CD4-positive, alpha-beta T cell treated with Interleukin-2 at 100 ng/mL for 4 hours (primary cell): ENCODE data around the gene PAQR3.
"Not testable (repeated sequence)": the region's sequence is repeated elsewhere in the genome, so short reads cannot be mapped to it uniquely, and the experiment has no call there.

ENCODE experiments used
- DNase-seq: peaks from one replicate; pipeline ENCODE4 v3.0.0-alpha.2; 2020; ENCODE audit warnings: low spot score

Gene PAQR3

DNA sequence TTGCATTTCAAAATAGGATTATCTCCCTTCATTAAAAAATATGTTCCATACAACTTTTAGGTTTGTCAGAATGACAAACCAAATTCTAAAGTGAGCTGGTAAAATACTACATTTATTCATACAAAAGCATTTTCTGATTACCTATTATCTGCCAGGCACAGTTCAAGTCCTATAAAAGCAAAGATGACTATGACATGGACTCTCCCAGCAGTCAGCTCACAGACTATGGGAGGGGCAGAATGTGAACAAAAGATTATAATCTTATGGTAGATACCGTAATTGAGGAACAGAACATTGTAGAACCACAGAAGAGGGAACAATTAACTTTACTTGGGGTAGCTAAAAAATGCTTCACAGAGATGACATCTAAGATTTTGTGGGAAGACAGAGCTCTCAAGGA lies 12.4 kb downstream of the PAQR3 start:
- DNase-seq, result no peak

DNA sequence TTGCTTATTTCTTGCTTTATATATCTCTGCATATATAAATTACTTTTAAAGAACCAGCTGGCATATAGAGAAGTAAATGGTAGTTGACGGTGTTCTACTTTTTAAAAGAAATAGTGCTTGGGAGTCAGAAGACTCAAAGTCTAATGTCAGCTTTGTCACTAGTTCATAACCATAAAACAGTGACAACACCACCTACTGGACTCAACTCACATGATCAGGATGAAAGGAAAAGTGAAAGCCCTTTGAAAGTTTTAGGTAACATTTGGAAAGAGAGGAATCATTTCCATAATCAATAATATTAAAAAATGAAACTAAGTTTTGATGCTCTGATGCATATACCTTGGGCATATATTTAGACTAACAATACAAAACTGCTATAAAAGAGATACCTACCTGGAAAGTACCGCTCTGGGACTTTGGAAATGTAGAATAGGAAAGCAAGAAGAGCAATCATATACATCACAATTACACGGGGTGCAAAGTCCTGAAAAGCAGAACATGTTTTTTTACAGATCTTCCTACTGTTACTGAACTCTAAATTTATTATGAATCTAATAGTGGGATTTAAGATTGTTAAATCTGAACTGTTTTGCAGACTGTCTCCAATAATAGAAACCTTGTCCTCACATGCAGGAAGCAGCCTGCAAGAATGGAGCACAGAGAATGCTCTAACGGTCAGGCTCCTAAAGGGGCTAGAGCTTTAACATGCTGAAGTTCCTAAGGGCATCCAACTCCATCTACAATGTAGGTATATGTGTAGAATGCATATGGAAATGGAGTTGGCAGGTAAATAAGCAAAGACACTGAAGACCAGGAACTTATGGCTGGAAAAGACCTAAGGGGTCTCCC lies 15.6 kb downstream of the PAQR3 start:
- DNase-seq, result no peak

DNA sequence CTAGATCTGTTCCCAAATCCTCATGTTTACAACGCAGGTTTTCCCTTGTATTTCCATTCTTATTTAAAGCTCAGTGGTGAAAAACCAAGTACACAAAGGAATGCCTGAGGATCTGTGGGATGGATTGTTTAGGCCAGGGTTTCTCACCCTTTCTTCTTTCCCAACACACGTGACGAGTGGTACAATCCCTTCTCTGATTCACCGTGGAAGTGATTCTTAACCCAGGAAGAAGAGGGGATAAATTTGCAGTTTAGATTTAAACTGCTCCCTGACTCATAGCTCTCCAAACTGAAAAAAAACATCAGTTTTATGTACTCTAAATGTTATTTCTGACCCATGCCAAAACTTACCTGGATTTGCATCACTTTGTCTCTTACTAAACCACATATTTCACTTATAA lies 17.0 kb downstream of the PAQR3 start:
- no peak for DNase-seq

DNA sequence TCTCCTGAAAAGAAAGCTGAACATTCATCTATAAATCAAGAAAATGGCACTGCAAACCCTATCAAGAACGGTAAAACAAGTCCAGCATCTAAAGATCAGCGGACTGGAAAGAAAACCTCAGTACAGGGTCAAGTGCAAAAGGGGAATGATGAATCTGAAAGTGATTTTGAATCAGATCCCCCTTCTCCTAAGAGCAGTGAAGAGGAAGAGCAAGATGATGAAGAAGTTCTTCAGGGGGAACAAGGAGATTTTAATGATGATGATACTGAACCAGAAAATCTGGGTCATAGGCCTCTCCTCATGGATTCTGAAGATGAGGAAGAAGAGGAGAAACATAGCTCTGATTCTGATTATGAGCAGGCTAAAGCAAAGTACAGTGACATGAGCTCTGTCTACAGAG lies 28.6 kb downstream of the PAQR3 start:
- no peak for DNase-seq

DNA sequence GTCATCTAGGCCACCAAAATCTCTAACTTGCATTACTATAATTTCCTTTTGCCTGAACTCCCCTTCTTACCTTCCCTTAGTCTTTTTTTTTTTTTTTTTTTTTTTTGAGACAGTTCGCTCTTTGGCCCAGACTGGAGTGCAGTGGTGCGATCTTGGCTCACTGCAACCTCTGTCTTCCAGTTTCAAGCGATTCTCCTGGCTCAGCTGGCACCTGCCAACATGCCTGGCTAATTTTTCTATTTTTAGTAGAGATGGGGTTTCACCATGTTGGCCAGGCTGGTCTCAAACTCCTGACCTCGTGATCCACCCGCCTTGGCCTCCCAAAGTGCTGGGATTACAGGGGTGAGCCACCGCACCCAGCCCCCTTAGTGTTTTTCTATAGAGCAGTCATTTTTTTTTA lies 30.3 kb downstream of the PAQR3 start:
- DNase-seq, result not testable (repeated sequence)

DNA sequence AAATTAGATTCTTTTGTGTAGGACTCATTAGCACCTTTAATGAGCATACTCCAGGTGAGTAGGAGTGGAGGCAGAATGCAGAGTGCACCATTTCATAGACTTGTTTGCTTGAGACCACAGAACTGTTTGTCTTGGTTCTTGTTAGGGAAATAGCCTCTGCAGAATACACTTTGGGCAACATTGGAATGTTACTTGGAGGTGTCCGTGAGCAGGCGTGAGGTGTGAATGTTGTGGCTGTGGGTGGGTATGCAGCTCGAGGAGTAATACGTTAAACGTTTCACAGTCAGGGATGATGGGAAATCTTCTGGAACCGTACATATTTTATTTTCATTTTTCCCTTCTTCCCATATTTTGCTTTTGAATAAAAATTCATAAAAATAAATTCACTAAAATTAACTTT lies 31.6 kb downstream of the PAQR3 start:
- DNase-seq, result no peak

DNA sequence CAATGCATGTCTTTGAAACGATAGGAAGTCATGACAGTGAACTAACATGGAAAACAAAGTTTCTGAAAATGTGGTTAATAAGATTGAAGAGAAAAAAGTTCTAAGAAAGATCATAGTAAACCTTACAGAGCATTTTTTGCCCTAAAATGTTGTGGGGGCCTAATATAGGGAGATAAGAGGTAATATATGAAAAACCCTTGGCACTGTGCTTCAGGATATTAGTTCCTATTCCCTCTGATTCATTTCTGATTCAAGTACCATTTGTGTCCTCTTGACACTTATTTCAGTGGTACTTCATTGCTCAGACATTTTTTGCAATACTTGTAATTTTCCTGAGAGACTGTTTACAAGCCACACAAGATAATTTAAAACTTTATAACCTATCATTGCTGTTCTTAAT lies 35.1 kb downstream of the PAQR3 start:
- no peak for DNase-seq

DNA sequence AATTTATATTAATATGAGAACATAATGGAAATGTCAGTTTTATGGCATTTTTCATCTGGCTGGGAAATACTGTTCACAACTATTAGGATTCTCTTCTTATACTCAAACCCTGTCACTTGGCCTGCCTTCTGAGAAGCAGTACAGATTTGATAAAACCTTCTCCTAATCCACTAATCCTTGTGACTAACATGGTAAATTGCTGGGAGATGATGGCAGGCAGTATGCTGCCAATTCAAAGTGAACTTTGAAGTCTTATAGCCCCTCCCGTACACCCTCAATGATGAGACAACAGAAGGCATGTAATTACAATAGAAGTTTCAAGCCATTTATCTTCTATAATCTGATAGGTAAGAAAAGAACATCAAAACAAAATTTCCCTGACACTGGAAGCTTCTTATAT lies 36.9 kb downstream of the PAQR3 start:
- no peak for DNase-seq

DNA sequence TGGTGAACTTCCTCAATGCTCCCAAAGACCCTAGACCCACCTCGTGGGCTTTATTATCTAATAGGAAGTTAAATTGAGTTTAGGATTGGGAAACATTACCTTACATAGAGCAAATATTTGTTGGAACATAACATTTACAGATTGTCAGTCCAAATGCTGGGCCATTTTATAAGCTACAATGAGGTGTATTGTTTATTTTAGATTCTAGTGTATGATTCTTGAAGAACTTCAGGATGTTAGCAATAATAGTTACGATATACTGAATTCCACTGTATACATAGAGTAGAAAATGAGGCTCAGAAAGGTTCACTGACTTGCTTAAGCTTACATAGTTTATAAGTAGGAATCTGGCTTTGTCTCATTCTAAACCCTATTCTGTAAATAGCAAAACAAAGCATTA lies 37.4 kb downstream of the PAQR3 start:
- no peak for DNase-seq

DNA sequence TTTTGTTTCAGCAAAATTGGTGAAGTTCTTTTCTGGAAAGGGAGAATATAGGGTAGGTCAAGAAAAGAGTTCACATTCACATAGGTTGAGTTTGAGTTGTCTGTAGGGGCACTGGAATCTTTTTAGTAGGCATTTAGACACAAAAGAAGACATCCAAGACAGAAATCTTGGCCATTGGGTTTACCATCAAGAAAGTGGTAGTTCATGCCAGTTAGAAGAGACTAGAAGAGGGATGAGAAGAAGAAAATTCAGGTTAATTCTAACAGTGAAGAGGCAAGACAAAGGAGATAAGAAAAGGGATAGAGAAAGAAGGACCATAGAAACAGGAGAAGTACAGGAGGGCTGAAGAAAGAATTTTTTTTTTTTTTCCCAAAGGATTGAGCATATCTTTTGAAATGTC lies 39.9 kb downstream of the PAQR3 start:
- DNase-seq, result no peak

DNA sequence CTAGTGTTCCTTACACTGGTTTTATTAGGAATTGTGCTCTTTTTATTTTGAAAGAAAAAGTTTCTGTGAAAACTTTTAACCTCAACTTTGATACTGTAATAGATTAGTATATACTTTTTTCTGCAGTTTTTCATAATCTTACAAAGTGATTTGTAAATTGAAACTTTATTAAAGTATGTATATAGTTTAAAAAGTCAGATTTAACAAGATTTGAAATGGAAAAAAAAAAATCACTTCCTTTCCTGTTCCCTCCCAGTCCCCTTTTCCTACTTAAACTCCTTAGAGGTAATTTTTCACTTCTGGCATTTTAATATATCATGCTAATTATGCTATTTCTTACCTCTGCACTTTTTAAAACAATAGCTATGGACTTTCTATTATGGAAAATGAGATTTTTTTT lies 49.3 kb downstream of the PAQR3 start:
- no peak for DNase-seq

DNA sequence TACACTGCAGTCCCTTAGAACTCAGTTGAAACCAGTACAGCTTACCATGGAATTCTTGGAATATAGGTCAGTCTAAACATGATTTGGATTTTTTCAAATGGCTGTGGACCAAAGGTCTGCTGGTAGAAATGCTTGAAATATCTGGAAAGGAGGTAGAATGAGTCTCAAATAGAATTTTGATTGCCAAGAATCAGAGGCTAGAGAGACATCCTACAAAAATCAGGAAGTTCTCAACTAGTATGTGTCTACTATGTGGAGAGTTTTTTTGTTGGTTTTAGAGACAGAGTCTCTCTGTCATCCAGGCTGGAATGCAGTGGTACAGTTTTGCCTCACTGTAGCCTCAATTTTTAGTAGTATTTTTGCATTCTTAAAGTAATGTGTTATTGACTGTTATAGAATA lies 53.6 kb downstream of the PAQR3 start:
- DNase-seq, result no peak

DNA sequence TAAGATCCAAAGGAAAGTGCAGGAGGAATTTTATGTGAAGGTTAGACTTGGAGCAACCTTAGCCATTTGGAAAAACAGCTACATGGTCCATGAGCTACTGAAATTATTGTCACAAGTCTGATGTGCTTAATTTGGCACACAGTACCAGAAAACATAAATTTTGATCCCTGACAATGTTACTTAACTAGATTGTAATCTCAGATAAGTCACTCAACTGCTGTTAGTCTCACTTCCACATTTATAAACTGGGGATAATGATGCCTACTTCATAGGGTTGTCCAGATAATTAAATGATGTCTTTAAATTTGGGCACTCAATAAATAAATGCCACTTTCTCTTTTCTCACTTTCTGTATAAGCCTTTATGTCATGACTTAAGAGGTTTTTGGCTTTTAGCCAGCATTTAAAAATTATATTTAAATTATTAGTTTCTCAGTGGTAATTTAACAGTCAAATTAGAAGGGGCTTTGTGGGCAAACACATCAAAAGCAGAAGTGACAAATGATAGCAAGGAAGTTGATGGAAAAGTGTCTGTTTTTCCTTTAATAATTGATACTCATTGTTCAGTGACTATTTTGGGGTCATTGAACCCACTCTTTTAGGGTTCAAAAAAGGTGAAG lies 58.3 kb downstream of the PAQR3 start:
- no peak for DNase-seq

DNA sequence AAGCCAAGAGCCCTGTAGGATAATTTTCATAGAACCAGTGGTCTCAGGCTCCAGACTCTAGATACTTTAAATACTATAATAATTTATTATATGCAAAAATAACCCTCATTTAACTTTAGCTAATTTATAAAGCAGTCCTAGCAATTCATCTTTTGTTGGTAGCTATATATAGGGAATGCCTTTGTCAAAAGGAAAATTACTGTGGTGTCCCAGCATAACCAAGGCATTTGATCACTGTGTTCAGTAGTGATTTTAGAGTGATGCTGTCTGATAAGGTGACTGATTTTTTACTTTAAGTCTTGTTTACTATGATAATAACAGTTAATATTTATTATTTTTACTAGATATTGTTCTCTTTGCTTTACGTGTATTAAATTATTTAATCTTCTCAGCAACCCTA lies 61.2 kb downstream of the PAQR3 start:
- no peak for DNase-seq

DNA sequence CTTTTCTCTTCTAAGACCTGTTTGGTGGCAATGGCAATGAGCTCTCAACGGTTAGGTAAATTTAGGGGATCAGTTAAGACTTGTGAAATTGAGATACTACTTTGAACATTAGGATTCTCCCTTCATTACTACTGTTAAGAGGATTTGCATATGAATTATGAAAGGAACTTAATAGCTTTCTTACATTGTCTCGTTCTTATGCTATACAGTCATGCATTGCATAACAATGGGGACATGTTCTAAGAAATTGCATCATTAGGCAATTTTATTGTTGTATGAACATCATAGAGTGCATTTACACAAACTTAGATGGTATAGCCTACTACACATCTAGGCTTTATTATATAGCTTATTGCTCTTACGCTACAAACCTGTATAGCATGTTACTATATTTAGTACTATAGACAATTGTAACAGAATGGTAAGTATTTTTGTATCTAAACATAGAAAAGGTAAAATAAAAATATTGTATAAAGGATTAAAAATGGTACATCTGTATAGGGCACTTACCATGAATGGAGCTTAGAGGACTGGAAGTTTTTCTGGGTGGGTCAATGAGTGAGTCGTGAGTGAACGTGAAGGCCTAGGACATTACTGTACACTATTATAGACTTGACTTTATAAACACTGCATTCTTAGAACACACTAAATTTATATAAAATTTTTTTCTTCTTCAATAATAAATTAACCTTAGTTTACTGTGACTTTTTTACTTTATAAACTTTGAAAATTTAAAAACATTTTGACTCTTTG lies 62.5 kb downstream of the PAQR3 start:
- DNase-seq, result no peak

DNA sequence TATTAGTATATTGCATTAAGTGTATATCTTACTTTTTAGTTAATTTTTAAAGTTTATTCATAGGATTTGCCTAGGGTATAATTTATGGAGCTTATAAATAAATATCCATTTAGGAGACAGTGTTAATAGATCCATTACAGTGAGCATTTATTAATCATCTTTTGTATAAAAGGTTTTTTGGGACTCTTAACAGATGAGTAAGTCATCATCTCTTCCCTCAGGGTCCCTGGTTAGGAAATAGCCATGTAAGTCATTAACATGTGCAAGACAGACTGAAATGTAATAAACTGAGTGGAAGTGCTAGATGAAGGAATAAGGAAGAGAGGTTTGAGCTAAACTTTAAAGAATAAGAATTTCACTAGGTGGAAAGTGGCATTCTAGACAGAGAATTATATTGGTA lies 69.2 kb downstream of the PAQR3 start:
- DNase-seq, result no peak

DNA sequence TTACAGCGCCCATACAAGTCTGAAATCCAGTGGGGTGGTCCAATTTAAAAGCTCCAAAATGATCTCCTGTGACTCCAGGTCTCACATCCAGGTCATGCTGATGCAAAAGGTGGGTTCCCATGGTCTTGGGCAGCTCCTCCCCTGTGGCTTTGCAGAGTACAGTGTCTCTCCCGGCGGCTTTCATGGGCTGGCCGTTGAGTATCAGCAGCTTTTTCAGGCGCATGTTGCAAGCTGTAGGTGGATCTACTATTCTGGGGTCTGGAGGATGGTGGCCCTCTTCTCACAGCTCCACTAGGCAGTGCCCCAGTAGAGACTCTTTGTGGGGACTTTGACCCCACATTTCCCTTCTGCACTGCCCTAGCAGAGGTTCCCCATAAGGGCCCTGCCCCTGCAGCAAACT lies 70.5 kb downstream of the PAQR3 start:
- DNase-seq, result not testable (repeated sequence)

DNA sequence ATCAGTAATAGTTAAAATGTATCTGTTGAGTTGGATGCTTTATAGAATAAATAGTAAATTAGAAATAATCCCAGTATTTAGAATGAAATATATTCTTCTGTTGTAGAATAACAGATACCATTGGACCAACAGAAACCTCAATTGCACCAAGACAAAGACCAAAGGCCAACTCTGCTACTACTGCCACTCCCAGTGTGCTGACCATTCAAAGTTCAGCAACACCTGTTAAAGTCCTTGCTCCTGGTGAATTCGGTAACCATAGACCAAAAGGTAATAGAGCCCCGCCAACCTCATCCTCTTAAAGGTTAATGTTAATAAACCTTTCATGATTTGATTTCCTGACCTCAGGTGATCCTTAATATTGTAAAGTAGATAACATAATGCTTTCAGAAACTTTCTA lies 73.8 kb downstream of the PAQR3 start:
- no peak for DNase-seq

DNA sequence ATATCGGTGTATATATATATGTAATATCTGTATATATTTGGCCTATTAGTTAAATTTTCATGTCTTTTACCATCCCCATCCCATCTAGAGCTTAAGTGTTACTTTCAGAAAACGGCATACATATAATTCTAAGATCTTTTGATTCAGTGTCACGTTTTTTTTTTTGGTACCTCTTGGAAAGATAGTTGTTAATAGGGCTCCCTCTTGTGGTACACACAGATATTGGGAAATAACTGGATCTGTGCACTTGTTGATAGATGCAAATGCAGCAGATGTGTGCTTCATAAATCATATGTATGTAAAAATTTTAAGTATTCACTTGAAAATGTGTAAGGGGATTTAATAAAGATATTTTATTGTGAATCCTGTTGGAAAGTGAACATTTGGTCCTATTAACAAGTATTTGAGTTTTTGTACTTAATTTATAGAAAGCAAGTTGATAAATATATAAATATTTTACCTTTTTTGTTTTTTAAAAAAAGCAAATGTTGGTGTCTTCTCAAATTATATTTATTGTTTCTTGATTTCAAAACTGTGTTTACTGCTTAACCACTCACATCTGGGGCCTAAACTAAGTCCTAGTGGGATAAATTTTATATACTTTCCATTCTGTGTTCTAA lies 74.7 kb downstream of the PAQR3 start:
- peak; percentile 76 for DNase-seq

DNA sequence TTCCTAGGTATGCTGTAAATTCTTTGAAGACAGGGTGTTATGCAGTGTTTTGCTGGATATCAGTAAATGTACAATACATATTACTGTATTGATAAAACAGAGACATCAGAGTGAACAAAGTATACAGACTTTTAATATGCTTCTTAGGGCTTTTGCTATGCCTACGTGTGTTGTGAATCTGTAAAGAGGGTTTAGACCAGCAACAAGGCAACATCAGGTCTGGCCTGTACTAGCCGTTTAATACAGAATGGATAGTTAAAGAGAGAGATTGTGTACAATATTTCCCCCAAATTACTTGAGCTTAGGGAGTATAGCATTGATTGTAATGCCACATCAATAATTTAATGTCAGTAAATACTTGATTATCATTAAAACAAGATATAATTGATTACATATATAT lies 75.2 kb downstream of the PAQR3 start:
- DNase-seq, result no peak

DNA sequence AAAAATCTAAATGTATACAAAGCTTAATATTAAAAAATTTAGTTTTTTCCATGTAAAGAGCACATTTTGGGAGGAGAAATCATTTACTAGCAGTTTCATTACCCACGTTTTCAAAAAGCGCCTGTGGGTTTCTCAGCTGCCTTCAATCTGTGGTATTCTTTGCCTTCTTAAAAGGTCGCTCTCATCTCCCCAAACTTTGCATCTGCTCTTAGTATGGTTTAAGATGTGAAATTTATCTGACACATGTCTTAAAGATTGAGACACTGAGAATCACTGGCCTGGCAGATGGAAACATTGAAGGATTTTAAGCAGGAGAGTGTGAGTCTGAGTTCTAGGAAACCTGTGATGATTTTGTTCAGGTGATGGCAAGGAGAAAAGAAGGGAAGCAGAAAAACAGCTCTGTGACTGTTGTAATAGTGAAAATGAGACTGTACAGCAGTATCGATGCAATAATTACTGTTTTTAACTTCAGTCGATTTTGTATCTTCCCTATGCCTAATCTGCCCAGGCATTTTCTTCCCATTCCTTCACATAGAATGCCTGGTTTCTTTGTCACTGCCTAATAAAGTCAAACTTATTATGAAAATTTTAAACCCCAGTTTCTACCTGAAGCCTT lies 75.9 kb downstream of the PAQR3 start:
- DNase-seq, result no peak

DNA sequence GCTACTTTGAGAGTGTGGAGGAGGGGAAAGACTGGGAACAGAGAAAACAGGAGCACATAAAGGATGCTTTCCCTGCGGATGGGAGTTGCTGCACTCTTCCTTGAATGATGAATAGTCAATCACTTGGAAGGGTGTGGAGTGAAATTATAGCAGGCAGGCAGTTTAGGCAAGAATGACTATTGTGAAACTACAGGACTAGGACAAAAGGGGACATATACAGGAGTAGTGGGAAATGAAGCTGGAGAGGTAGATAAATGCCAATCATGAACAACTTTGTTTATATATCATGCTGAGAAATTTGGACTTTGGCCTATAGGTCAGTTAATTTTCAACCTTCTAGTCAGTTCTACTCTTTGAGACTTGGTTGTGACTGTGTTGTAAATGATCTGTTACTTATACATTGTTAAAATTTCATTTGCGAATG lies 76.9 kb downstream of the PAQR3 start:
- DNase-seq, result no peak
